ENCODE results near the gene KHNYN. TPM values are rescaled to one million over a fixed set of nuclear protein-coding genes. Genes with fewer than 3 reads are reported as not detected.
"Not testable (repeated sequence)": the region's sequence is repeated elsewhere in the genome, so short reads cannot be mapped to it uniquely, and the experiment has no call there.

KHNYN gene
- total RNA-seq, 2 donors from 2014 or later, result 114 to 126 TPM

GRCh38 chr14:24440606-24441399 is 11.0 kb downstream of the KHNYN start:
- H3K9me3 Mint-ChIP-seq, result no peaks in the 10 kb centered on the region
- H3K27ac Mint-ChIP-seq, result peak overlapping the region; percentile 40
- H3K4me3 Mint-ChIP-seq, result peak overlapping the region; percentile 97
- ATAC-seq (replicated peaks in 1 of 2) (no peak), DNase-seq (no peak)
- H3K4me1 Mint-ChIP-seq (ENCODE audit: low read depth), result peaks cover 51% of the 10 kb centered on the region
- H3K36me3 Mint-ChIP-seq (ENCODE audit: insufficient read depth in 2 of 2), result peaks cover 9 to 15% of the 10 kb centered on the region in 2 donors
- no peaks in the 10 kb centered on the region for H3K27me3 Mint-ChIP-seq (ENCODE audit: low read depth)

GRCh38 chr14:24441485-24441884 is 11.7 kb downstream of the KHNYN start:
- peak overlapping the region; percentile 97 for H3K4me3 Mint-ChIP-seq
- H3K27ac Mint-ChIP-seq, result peak overlapping the region; percentile 99
- H3K27me3 Mint-ChIP-seq (ENCODE audit: low read depth), result no peaks in the 10 kb centered on the region
- ATAC-seq (replicated peaks in 1 of 2), result no peak
- H3K9me3 Mint-ChIP-seq, result no peaks in the 10 kb centered on the region
- peaks cover 10 to 13% of the 10 kb centered on the region in 2 donors for H3K36me3 Mint-ChIP-seq (ENCODE audit: insufficient read depth in 2 of 2)
- no peak for DNase-seq
- peaks cover 50% of the 10 kb centered on the region for H3K4me1 Mint-ChIP-seq (ENCODE audit: low read depth)

- peak overlapping the region; percentile 99 for H3K27ac Mint-ChIP-seq
- peaks cover 46% of the 10 kb centered on the region for H3K4me1 Mint-ChIP-seq (ENCODE audit: low read depth)
- DNase-seq, result no peak
- no peaks in the 10 kb centered on the region for H3K9me3 Mint-ChIP-seq
- peaks cover 10 to 13% of the 10 kb centered on the region in 2 donors for H3K36me3 Mint-ChIP-seq (ENCODE audit: insufficient read depth in 2 of 2)
- no peak for ATAC-seq (replicated peaks in 1 of 2)
- H3K4me3 Mint-ChIP-seq, result peak overlapping the region; percentile 97
- H3K27me3 Mint-ChIP-seq (ENCODE audit: low read depth), result no peaks in the 10 kb centered on the region
Observed at GRCh38 chr14:24441904-24442239, 12.1 kb downstream of the KHNYN start.

DNA sequence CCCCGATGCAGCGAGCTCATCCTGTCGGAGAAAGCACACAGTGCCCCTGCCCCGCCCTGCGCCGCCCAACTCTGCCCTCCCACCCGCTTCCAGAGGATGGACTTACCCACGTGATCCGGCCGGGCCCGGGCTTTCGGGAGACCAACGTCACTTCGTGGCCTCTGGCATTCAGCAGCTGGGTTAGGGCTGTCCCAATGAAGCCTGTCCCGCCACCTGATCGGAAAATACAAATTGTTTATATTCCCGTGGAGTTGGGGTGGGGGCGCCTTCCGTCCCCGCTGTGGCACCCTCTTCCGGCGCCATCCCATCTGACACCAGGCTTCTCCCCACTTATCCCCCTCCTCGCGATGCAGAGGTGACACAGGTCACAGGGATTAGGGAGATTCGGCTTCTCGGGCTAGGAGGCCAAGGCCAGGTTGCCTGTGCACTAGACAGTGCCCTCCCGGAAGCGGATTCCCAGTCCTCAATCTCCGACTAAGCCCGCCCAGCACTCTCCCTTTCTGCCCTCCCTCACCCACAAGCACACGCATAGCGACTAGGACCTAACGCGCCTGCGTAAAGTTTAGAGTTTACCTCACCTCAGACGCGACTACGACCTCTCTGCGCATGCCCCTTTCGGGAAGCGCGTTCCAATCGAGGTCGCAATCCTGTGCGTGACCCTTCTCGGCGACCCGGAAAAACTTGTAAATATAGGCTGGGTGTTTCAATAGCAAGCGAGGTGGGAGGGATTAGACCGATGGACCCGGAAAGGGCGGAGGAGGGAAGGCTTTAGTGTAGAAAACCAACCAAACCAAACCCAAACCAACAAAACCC is 12.7 kb downstream of the KHNYN start, which contains the start of gene SDR39U1:
Gene SDR39U1, minus strand, starts transcription at position 537 of the 813 bp plus-strand sequence. Its CDS starts 7 bp downstream, at position 530.
- no peaks in the 10 kb centered on the region for H3K9me3 Mint-ChIP-seq
- peaks cover 10 to 13% of the 10 kb centered on the region in 2 donors for H3K36me3 Mint-ChIP-seq (ENCODE audit: insufficient read depth in 2 of 2)
- peak; percentile 90 for ATAC-seq (replicated peaks in 1 of 2)
- peak within 1 kb of the TSS; percentile 97 for H3K4me3 Mint-ChIP-seq
- H3K27ac Mint-ChIP-seq, result peak within 1 kb of the TSS; percentile 99
- peaks cover 43% of the 10 kb centered on the region for H3K4me1 Mint-ChIP-seq (ENCODE audit: low read depth)
- no peaks in the 10 kb centered on the region for H3K27me3 Mint-ChIP-seq (ENCODE audit: low read depth)
- peak; percentile 95 to 97 for DNase-seq

GRCh38 chr14:24443053-24443665 is 13.4 kb downstream of the KHNYN start:
- ATAC-seq (replicated peaks in 1 of 2) (no peak), DNase-seq (no peak)
- H3K27ac Mint-ChIP-seq, result peak overlapping the region; percentile 99
- peak overlapping the region; percentile 97 for H3K4me3 Mint-ChIP-seq
- peaks cover 43% of the 10 kb centered on the region for H3K4me1 Mint-ChIP-seq (ENCODE audit: low read depth)
- H3K27me3 Mint-ChIP-seq (ENCODE audit: low read depth), result no peaks in the 10 kb centered on the region
- no peaks in the 10 kb centered on the region for H3K9me3 Mint-ChIP-seq
- peaks cover 10 to 13% of the 10 kb centered on the region in 2 donors for H3K36me3 Mint-ChIP-seq (ENCODE audit: insufficient read depth in 2 of 2)

DNA sequence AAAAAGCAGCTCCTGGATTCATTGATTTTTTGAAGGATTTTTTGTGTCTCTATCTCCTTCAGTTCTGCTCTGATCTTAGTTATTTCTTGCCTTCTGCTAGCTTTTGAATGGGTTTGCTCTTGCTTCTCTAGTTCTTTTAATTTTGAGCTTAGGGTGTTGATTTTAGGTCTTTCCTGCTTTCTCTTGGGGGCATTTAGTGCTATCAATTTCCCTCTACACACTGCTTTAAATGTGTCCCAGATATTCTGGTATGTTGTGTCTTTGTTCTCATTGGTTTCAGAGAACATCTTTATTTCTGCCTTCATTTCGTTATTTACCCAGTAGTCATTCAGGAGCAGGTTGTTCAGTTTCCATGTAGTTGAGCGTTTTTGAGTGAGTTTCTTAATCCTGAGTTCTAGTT is 21.1 kb downstream of the KHNYN start:
- H3K4me3 Mint-ChIP-seq; DNase-seq; ATAC-seq (replicated peaks in 1 of 2); H3K27ac Mint-ChIP-seq; H3K9me3 Mint-ChIP-seq; H3K27me3 Mint-ChIP-seq (ENCODE audit: low read depth); H3K4me1 Mint-ChIP-seq (ENCODE audit: low read depth): not testable (repeated sequence)
- H3K36me3 Mint-ChIP-seq (ENCODE audit: insufficient read depth in 2 of 2), result peaks cover 8 to 12% of the 10 kb centered on the region in 2 donors

- Mint-ChIP-seq H3K36me3 (ENCODE audit: insufficient read depth in 2 of 2) (peaks cover 7 to 15% of the 10 kb centered on the region in 2 donors), H3K4me3 (no peak overlapping the region), H3K4me1 (ENCODE audit: low read depth) (peaks cover 9% of the 10 kb centered on the region), H3K27me3 (ENCODE audit: low read depth) (no peaks in the 10 kb centered on the region), H3K9me3 (peaks cover 2 to 4% of the 10 kb centered on the region in 2 donors), H3K27ac (no peak overlapping the region)
- peak; percentile 54 to 58 for ATAC-seq (replicated peaks in 1 of 2)
- DNase-seq, result no peak
Observed at GRCh38 chr14:24456980-24457379, 27.2 kb downstream of the KHNYN start.

DNA sequence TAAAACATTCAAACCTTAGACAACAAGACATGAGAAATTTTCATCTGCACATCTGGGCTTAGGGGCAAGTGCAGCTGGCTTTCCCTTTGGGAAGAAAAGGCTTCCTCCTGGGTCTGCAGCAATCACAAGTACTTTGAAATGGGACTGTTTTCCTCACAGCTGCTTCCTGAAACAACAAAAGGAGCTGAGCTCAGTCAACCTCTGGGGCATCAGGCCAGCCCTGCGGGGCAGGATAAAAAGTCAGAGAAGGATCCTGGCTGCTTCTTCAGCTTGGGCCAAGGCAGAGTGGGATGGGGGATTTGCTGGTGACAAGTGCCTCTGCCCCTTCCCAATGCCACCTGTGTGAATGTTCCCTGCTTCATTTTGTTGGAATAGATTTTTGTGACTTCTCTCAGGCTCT is 29.0 kb downstream of the KHNYN start:
- H3K4me3 Mint-ChIP-seq, result no peak overlapping the region
- no peak for DNase-seq
- H3K36me3 Mint-ChIP-seq (ENCODE audit: insufficient read depth in 2 of 2), result peaks cover 2 to 8% of the 10 kb centered on the region in 2 donors
- no peak overlapping the region for H3K27ac Mint-ChIP-seq
- peaks cover 19% of the 10 kb centered on the region for H3K4me1 Mint-ChIP-seq (ENCODE audit: low read depth)
- no peak for ATAC-seq (replicated peaks in 1 of 2)
- H3K27me3 Mint-ChIP-seq (ENCODE audit: low read depth), result no peaks in the 10 kb centered on the region
- peaks cover 0 to 5% of the 10 kb centered on the region in 2 donors for H3K9me3 Mint-ChIP-seq

DNA sequence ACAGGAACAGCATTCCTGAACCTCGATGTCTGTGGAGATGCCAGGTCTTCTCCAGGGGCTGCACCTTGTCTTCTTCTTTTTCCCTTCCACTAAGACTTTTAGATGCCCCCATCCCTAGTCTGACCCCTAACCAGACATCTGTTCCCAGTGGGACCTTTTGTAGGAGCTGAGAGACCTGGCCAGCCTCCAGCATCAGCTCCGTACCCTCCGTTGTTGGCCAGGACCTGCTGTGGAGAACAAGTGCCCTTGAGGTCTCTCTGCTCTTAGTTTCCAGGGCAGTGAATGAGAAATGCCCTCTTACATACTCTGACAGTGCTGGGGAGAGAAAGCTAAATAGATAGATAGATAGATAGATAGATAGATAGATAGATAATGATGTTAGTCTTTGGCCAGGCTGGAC is 29.6 kb downstream of the KHNYN start:
- Mint-ChIP-seq H3K9me3 (peaks cover 0 to 2% of the 10 kb centered on the region in 2 donors), H3K27me3 (ENCODE audit: low read depth) (no peaks in the 10 kb centered on the region), H3K4me1 (ENCODE audit: low read depth) (peaks cover 25% of the 10 kb centered on the region), H3K27ac (no peak overlapping the region), H3K4me3 (no peak overlapping the region), H3K36me3 (ENCODE audit: insufficient read depth in 2 of 2) (peaks cover 0 to 3% of the 10 kb centered on the region in 2 donors)
- DNase-seq, result no peak
- no peak for ATAC-seq (replicated peaks in 1 of 2)

DNA sequence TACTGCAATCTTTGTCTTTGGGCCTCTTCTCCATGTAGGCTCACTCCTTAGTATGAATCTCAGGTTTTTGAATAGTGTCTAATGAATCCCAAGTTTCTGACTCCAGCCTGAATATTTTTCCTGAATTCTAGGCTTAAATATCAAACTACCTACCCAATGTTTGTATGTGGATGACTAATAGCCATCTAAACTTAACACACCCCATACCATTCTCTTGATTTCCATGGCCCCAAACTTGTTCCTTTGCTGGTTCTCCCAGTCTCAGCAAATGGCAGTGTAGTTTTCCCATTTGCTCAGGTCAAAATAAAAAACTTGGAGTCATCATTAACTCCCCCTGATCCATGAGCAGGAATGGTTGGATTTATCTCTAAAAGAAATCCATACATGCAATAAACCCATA is 31.6 kb downstream of the KHNYN start:
- Mint-ChIP-seq H3K9me3 (peaks cover 0 to 2% of the 10 kb centered on the region in 2 donors), H3K4me3 (no peak overlapping the region), H3K27me3 (ENCODE audit: low read depth) (no peaks in the 10 kb centered on the region), H3K27ac (no peak overlapping the region), H3K4me1 (ENCODE audit: low read depth) (peaks cover 43% of the 10 kb centered on the region), H3K36me3 (ENCODE audit: insufficient read depth in 2 of 2) (no peaks in the 10 kb centered on the region)
- ATAC-seq (replicated peaks in 1 of 2), result no peak
- no peak for DNase-seq

DNA sequence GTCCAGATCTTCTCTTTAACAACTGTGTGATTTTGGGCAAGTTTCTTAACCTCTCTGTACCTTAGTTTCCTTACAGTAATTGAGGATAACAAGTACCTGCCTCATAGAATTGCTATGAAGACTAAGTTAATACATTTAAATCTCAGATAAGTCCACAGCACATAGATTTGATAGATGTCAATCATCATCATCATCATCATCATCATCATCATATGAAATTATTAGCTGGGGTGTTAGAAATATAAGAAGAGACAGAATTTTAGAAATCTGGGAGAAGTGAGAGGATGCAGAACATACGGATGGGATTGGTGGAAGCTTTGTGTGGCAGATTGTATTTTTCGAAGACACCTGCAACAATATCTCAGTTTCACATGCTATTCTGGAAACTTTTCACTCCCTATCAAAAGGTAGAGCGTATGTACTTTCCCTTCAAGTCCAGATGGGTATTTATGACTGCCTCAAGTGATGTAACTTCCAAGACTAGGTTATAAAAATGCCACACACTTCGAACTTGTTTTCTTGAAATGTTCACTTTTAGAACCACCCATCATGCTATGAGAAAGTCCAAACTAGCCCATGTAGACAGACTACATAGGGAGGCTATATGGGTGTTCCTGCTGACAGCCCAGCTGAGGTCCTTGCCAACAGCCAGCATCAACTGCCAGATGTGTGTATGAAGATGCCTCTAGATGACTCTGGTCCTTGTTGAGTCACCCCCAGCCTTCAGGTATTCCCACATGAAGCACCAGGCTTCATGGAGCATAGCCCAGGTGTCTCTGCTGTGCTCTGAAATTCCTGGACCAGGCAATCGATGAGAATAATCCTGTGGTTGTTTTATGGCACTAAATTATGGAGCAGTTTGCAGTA is 33.5 kb downstream of the KHNYN start:
- Mint-ChIP-seq H3K4me3 (peak overlapping the region in 1 of 2 donors; percentile 3), H3K27ac (peak overlapping the region; percentile 12), H3K9me3 (peaks cover 0 to 2% of the 10 kb centered on the region in 2 donors), H3K27me3 (ENCODE audit: low read depth) (no peaks in the 10 kb centered on the region), H3K4me1 (ENCODE audit: low read depth) (peaks cover 34% of the 10 kb centered on the region), H3K36me3 (ENCODE audit: insufficient read depth in 2 of 2) (no peaks in the 10 kb centered on the region)
- DNase-seq, result no peak
- ATAC-seq (replicated peaks in 1 of 2), result peak in 1 of 2 donors; percentile 60
